IMR-90 (cell line): ENCODE results near the gene USP10. TPM values are rescaled to one million over a fixed set of nuclear protein-coding genes. Genes with fewer than 3 reads are reported as not detected.

ENCODE experiments used
- ATAC-seq: fragments of 200-7000 bp; cut with Tn5 transposase; 2 replicates; pipeline ENCODE4 v1.9.1; 2020; ENCODE audit warnings: low read depth, mild to moderate bottlenecking, moderate library complexity
- BruUV-seq: library from RNA; stranded (reverse); fragments of 400-500 nt; replicated peaks from 2 replicates; lab custom pipeline; 2021; lab: Mats Ljungman, UMichigan
- CTCF ChIA-PET: fragments of 300-600 bp; formaldehyde crosslinking; extraction: SDS; loops from one replicate; lab custom pipeline; 2021; ENCODE audit warnings: antibody characterized with exemption; lab: Yijun Ruan, JAX
- POLR2A ChIA-PET: fragments of 300-600 bp; sonication (Branson Sonifier 250); formaldehyde crosslinking; loops from one replicate; lab custom pipeline; 2022; ENCODE audit warnings: antibody characterized with exemption; ENCODE audit not compliant: unreplicated experiment; lab: Charles Lee
- DNase-seq: peaks from one replicate; pipeline ENCODE4 v3.0.0; 2013
- H2AFZ ChIP-seq: replicated peaks from 2 replicates; pipeline ENCODE3; 2013; ENCODE audit warnings: low read length, mild to moderate bottlenecking; ENCODE audit not compliant: poor library complexity
- H2AK5ac ChIP-seq: 2 replicates; pipeline ENCODE4 v1.6.1; 2013; ENCODE audit warnings: low read depth, low read length, inconsistent platforms
- H2AK9ac ChIP-seq: replicated peaks from 2 replicates; pipeline ENCODE3; 2013; ENCODE audit warnings: mild to moderate bottlenecking, low read depth, low read length, moderate library complexity; ENCODE audit not compliant: poor library complexity
- H2BK120ac ChIP-seq: 2 replicates; pipeline ENCODE4 v1.6.1; 2013; ENCODE audit warnings: low read depth, low read length, inconsistent platforms
- H2BK15ac ChIP-seq: 3 replicates; pipeline ENCODE4 v1.6.1; 2013; ENCODE audit warnings: low read depth, low read length, inconsistent platforms
- H2BK20ac ChIP-seq: 2 replicates; pipeline ENCODE4 v1.6.1; 2013; ENCODE audit warnings: low read depth, mild to moderate bottlenecking, inconsistent platforms, low read length, moderate library complexity
- H2BK5ac ChIP-seq: 2 replicates; pipeline ENCODE4 v1.6.1; 2013; ENCODE audit warnings: mild to moderate bottlenecking, low read depth, low read length, inconsistent platforms; ENCODE audit not compliant: poor library complexity, severe bottlenecking
- H3K14ac ChIP-seq: replicated peaks from 2 replicates; pipeline ENCODE4 v1.6.1; 2013; ENCODE audit warnings: low read depth, low read length, inconsistent platforms
- H3K18ac ChIP-seq: 2 replicates; pipeline ENCODE4 v1.6.1; 2013; ENCODE audit warnings: low read depth, low read length, control low read depth
- H3K23ac ChIP-seq: 2 replicates; pipeline ENCODE4 v1.6.1; 2013; ENCODE audit warnings: low read depth, low read length, inconsistent platforms
- H3K27ac ChIP-seq: 2 replicates; pipeline ENCODE4 v1.5.1; 2013; ENCODE audit warnings: mild to moderate bottlenecking, control low read depth, low read length; ENCODE audit not compliant: insufficient read depth
- H3K27me3 ChIP-seq: 2 replicates; pipeline ENCODE4 v1.6.1; 2013; ENCODE audit warnings: low read length; ENCODE audit not compliant: control insufficient read depth, insufficient read depth
- H3K36me3 ChIP-seq: 2 replicates; pipeline ENCODE4 v1.6.1; 2013; ENCODE audit warnings: low read length, mixed read lengths; ENCODE audit not compliant: control insufficient read depth, insufficient read depth
- H3K4ac ChIP-seq: 2 replicates; pipeline ENCODE4 v1.6.1; 2013; ENCODE audit warnings: low read depth, low read length, inconsistent platforms
- H3K4me1 ChIP-seq: 2 replicates; pipeline ENCODE4 v1.6.1; 2013; ENCODE audit warnings: low read length, mixed read lengths; ENCODE audit not compliant: control insufficient read depth, insufficient read depth
- H3K4me2 ChIP-seq: 2 replicates; pipeline ENCODE4 v1.6.1; 2013; ENCODE audit warnings: low read depth, mild to moderate bottlenecking, control low read depth, low read length, moderate library complexity
- H3K4me3 ChIP-seq: 2 replicates; pipeline ENCODE4 v1.5.1; 2013; ENCODE audit warnings: low read depth, mild to moderate bottlenecking, control low read depth, low read length, moderate library complexity; ENCODE audit not compliant: insufficient read depth
- H3K56ac ChIP-seq: 2 replicates; pipeline ENCODE4 v1.6.1; 2013; ENCODE audit warnings: low read length, inconsistent platforms; ENCODE audit not compliant: insufficient read depth; ENCODE audit errors: extremely low read depth
- H3K79me1 ChIP-seq, 2 experiments: 2 replicates each; pipeline ENCODE4 v1.6.1; 2013; ENCODE audit warnings: low read length in 2 of 2, inconsistent platforms in 1 of 2, low read depth in 1 of 2
- H3K9ac ChIP-seq: 2 replicates; pipeline ENCODE4 v1.6.1; 2013; ENCODE audit warnings: low read depth, low read length, control low read depth
- H3K9me1 ChIP-seq: 2 replicates; pipeline ENCODE4 v1.6.1; 2013; ENCODE audit warnings: low read length, inconsistent platforms; ENCODE audit not compliant: insufficient read depth
- H3K9me3 ChIP-seq: 2 replicates; pipeline ENCODE4 v1.6.1; 2013; ENCODE audit warnings: low read length; ENCODE audit not compliant: control insufficient read depth, insufficient read depth
- H4K20me1 ChIP-seq: 2 replicates; pipeline ENCODE4 v1.6.1; 2013; ENCODE audit warnings: low read length, inconsistent platforms; ENCODE audit not compliant: insufficient read depth
- H4K5ac ChIP-seq: 2 replicates; pipeline ENCODE4 v1.6.1; 2013; ENCODE audit warnings: mild to moderate bottlenecking, low read depth, low read length, control low read depth
- H4K8ac ChIP-seq, 2 experiments: 2 replicates each; pipeline ENCODE4 v1.6.1; 2013; ENCODE audit warnings: low read depth in 2 of 2, low read length in 2 of 2, control low read depth in 1 of 2, inconsistent platforms in 1 of 2
- H4K91ac ChIP-seq: 2 replicates; pipeline ENCODE4 v1.6.1; 2013; ENCODE audit warnings: low read depth, low read length, inconsistent platforms; ENCODE audit not compliant: insufficient read depth
- CEBPB ChIP-seq: IDR thresholded peaks from 2 replicates; pipeline ENCODE4 v1.6.1; 2012; ENCODE audit warnings: low read depth, low read length, improper control_type of control experiment
- CHD1 ChIP-seq: IDR thresholded peaks from 2 replicates; pipeline ENCODE4 v1.6.1; 2012; ENCODE audit warnings: low read depth, low read length, improper control_type of control experiment
- MAFK ChIP-seq: IDR thresholded peaks from 2 replicates; pipeline ENCODE4 v1.6.1; 2012; ENCODE audit warnings: low read depth, low read length, improper control_type of control experiment
- MAZ ChIP-seq: IDR thresholded peaks from 2 replicates; pipeline ENCODE4 v1.6.1; 2012; ENCODE audit warnings: low read depth, mild to moderate bottlenecking, low read length, improper control_type of control experiment, moderate library complexity, borderline replicate concordance
- NFE2L2 ChIP-seq: fragments of 150-350 bp; IDR thresholded peaks from 2 replicates; pipeline ENCODE4 v1.6.1; 2016; ENCODE audit warnings: low read depth, mild to moderate bottlenecking, low read length
- RAD21 ChIP-seq: IDR thresholded peaks from 2 replicates; pipeline ENCODE4 v1.6.1; 2012; ENCODE audit warnings: low read length, improper control_type of control experiment
- RCOR1 ChIP-seq: IDR thresholded peaks from 2 replicates; pipeline ENCODE4 v1.6.1; 2012; ENCODE audit warnings: mild to moderate bottlenecking, low read length, improper control_type of control experiment; ENCODE audit not compliant: insufficient replicate concordance
- SMC3 ChIP-seq: fragments of 150-350 bp; IDR thresholded peaks from 2 replicates; pipeline ENCODE4 v1.6.1; 2016; ENCODE audit warnings: low read depth, mild to moderate bottlenecking, antibody characterized with exemption, low read length, moderate library complexity
- USF2 ChIP-seq: fragments of 150-350 bp; IDR thresholded peaks from 2 replicates; pipeline ENCODE4 v1.6.1; 2017; ENCODE audit warnings: mild to moderate bottlenecking, antibody characterized with exemption, low read length, low read depth
- WGBS, 2 experiments: methylation state at CpG; one replicate each; pipeline versions ENCODE4 v1.1.5 to v1.1.7; 2013; ENCODE audit warnings: missing lambda C conversion rate in 2 of 2; ENCODE audit not compliant: insufficient read length in 1 of 2; ENCODE audit errors: extremely low coverage in 2 of 2; 5-methylcytosine and 5-hydroxymethylcytosine counted together
- dilution Hi-C: fragments of 300-500 bp; cut with HindIII; formaldehyde crosslinking; loops from one replicate; pipeline ENCODE4 v1.14.3; 2018; ENCODE audit warnings: low sequenced_read_pairs; ENCODE audit not compliant: unreplicated experiment
- in situ Hi-C: fragments of 300-500 bp; cut with MboI; formaldehyde crosslinking; loops from 3 replicates; pipeline ENCODE4 v1.14.3; 2019; ENCODE audit warnings: low sequenced_read_pairs, inconsistent platforms, mixed read lengths
- intact Hi-C: fragments of 100-400 bp; cut with micrococcal nuclease; formaldehyde crosslinking; loops from 2 replicates; pipeline ENCODE4 v1.10.0; 2022
- polyA plus RNA-seq, 3 experiments: library from polyadenylated mRNA; depleted of rRNA; stranded (reverse); fragments of >200 nt; gene quantifications; 2 replicates each; pipeline ENCODE4 v1.2.3, GENCODE V29; 2012; ENCODE audit warnings: low replicate concordance in 1 of 3
- total RNA-seq: library from RNA; depleted of rRNA; stranded (reverse); fragments of >200 nt; gene quantifications from 2 replicates; pipeline ENCODE4 v1.2.3, GENCODE V29; 2012

USP10 gene
- total and polyA plus RNA-seq, 2 of the 4 experiments (the other 2 are of a cell fraction) = 54.3 to 79.0 TPM

- CTCF ChIA-PET = no interaction called here
- peak overlapping the region; percentile 51 for H3K4ac ChIP-seq
- peak overlapping the region; percentile 52 for H3K4me3 ChIP-seq
- peak overlapping the region; percentile 61 for H3K9ac ChIP-seq
- TF ChIP-seq MAFK (no peak), NFE2L2 (no peak), CEBPB (no peak), SMC3 (no peak), CHD1 (no peak), USF2 (no peak), MAZ (no peak), RAD21 (no peak), RCOR1 (no peak)
- peaks cover 29 to 49% of the 10 kb centered on the region in 2 experiments; a peak in 3 of 4 replicates for H3K79me1 ChIP-seq
- no peak overlapping the region for H4K8ac ChIP-seq
- H3K27ac ChIP-seq = no peak overlapping the region; the same call in 1 of the 2 replicates
- peak overlapping the region; percentile 48 for H3K14ac ChIP-seq
- H2BK20ac ChIP-seq = no peak overlapping the region
- H2BK15ac ChIP-seq = no peak overlapping the region
- 0 out of 2 replicates have a peak overlapping the region, but pooled peaks have one; percentile 18 for H3K56ac ChIP-seq
- H2AK5ac ChIP-seq = peak overlapping the region; percentile 92
- H2BK5ac ChIP-seq = no peak overlapping the region
- no peaks in the 10 kb centered on the region for H3K9me3 ChIP-seq
- peak overlapping the region; percentile 19; the same call in 1 of the 2 replicates for H4K91ac ChIP-seq
- peak overlapping the region; percentile 92 for H2AFZ ChIP-seq
- peak overlapping the region; percentile 90 for H2AK9ac ChIP-seq
- H3K23ac ChIP-seq = peak overlapping the region; percentile 50
- DNase-seq (no peak), ATAC-seq (no peak)
- BruUV-seq = no TSS peak
- peaks cover 15% of the 10 kb centered on the region for H3K9me1 ChIP-seq
- in situ Hi-C loops = no loop called here
- H3K18ac ChIP-seq = no peak overlapping the region
- dilution Hi-C loops = no loop called here
- peaks cover 3% of the 10 kb centered on the region; the same call in 1 of the 2 replicates for H3K36me3 ChIP-seq
- no peaks in the 10 kb centered on the region for H3K27me3 ChIP-seq
- H2BK120ac ChIP-seq = peak overlapping the region; percentile 45; the same call in 1 of the 2 replicates
- POLR2A ChIA-PET = interaction anchor here (0.6 to 1.8 kb wide), 4 partner anchors 12 to 66 kb away, joined by 3 to 14 read pairs (median 4); no protein-coding TSS in a partner anchor
- peaks cover 30% of the 10 kb centered on the region for H4K20me1 ChIP-seq
- no peak overlapping the region for H4K5ac ChIP-seq
- peak overlapping the region; percentile 75 for H3K4me2 ChIP-seq
- intact Hi-C loops = loop anchor here (10.0 kb wide), 1 partner anchor 196 kb away; no protein-coding TSS in a partner anchor
- H3K4me1 ChIP-seq = peaks cover 26% of the 10 kb centered on the region
- WGBS, 2 experiments = 74% methylated on average over 7 of the region's 12 CpGs; no CpG with 5 or more reads in 1 of the 2 experiments
These were observed 121.0 kb downstream of the USP10 start for GRCh38 chr16:84820771-84821170.
